Keratinocyte (primary cell): Measurements from ENCODE around the gene PPP1R16B. TPM values are rescaled to one million over a fixed set of nuclear protein-coding genes. Genes with fewer than 3 reads are reported as not detected.

ENCODE experiments used
- DNase-seq: peaks from one replicate; pipeline ENCODE4 v3.0.0-alpha.2; 2011; ENCODE audit warnings: low read depth, missing footprints, low spot score
- FAIRE-seq: peaks from 2 replicates; lab custom pipeline; 2011; peaks lifted over from hg19 to GRCh38; lab: Jason Lieb, UNC
- H2AFZ ChIP-seq: 2 replicates; pipeline ENCODE4 v1.6.0; 2012; ENCODE audit warnings: low read length, control low read depth, inconsistent platforms; ENCODE audit not compliant: control insufficient read depth
- H3K27ac ChIP-seq: 2 replicates; pipeline ENCODE4 v1.5.1; 2011; ENCODE audit warnings: low read length; ENCODE audit not compliant: control insufficient read depth, insufficient read depth
- H3K27me3 ChIP-seq: 3 replicates; pipeline ENCODE4 v1.6.0; 2011; ENCODE audit warnings: low read length; ENCODE audit not compliant: control insufficient read depth, insufficient read depth; ENCODE audit errors: extremely low read depth
- H3K36me3 ChIP-seq, 2 experiments: 2 replicates in 1 of 2; 3 replicates in 1 of 2; pipeline ENCODE4 v1.5.1; 2011; ENCODE audit warnings: low read length in 2 of 2, mild to moderate bottlenecking in 1 of 2; ENCODE audit not compliant: control insufficient read depth in 2 of 2, insufficient read depth in 2 of 2; ENCODE audit errors: extremely low read depth in 1 of 2
- H3K4me1 ChIP-seq: 3 replicates; pipeline ENCODE4 v1.5.1; 2011; ENCODE audit warnings: low read length; ENCODE audit not compliant: control insufficient read depth, insufficient read depth; ENCODE audit errors: extremely low read depth
- H3K4me2 ChIP-seq: 3 replicates; pipeline ENCODE4 v1.6.0; 2011; ENCODE audit warnings: low read depth, low read length; ENCODE audit not compliant: control insufficient read depth, insufficient read depth; ENCODE audit errors: extremely low read depth
- H3K4me3 ChIP-seq, 3 experiments: fragments of 200-600 bp in 1 of 3; sonication (generic) in 1 of 3; 2 replicates in 2 of 3; 3 replicates in 1 of 3; pipeline ENCODE4 v1.5.1; 2011 to 2016; ENCODE audit warnings: low read length in 3 of 3, mild to moderate bottlenecking in 3 of 3, control low read depth in 2 of 3, inconsistent platforms in 1 of 3, low read depth in 1 of 3, mixed read lengths in 1 of 3, mixed run types in 1 of 3, moderate library complexity in 1 of 3; ENCODE audit not compliant: control insufficient read depth in 2 of 3, insufficient read depth in 2 of 3; ENCODE audit errors: extremely low read depth in 1 of 3
- H3K79me2 ChIP-seq: 2 replicates; pipeline ENCODE4 v1.6.0; 2012; ENCODE audit warnings: low read length; ENCODE audit not compliant: control insufficient read depth, insufficient read depth
- H3K9ac ChIP-seq: 3 replicates; pipeline ENCODE4 v1.6.0; 2011; ENCODE audit warnings: low read length; ENCODE audit not compliant: control insufficient read depth, insufficient read depth; ENCODE audit errors: extremely low read depth
- H3K9me1 ChIP-seq: 3 replicates; pipeline ENCODE4 v1.6.0; 2011; ENCODE audit warnings: low read length; ENCODE audit not compliant: control insufficient read depth, insufficient read depth; ENCODE audit errors: extremely low read depth
- H3K9me3 ChIP-seq: 2 replicates; pipeline ENCODE4 v1.5.1; 2012; ENCODE audit warnings: low read depth, low read length; ENCODE audit not compliant: control insufficient read depth
- H4K20me1 ChIP-seq: 3 replicates; pipeline ENCODE4 v1.6.0; 2011; ENCODE audit warnings: low read length; ENCODE audit not compliant: control insufficient read depth, insufficient read depth; ENCODE audit errors: extremely low read depth
- EZH2 ChIP-seq: IDR thresholded peaks from one replicate; pipeline ENCODE4 v1.6.1; 2012; ENCODE audit warnings: inconsistent platforms, mild to moderate bottlenecking, low read length, moderate library complexity
- dilution Hi-C: fragments of 300-500 bp; cut with MboI; formaldehyde crosslinking; loops from one replicate; pipeline ENCODE4 v1.7.0; 2020; ENCODE audit warnings: low sequenced_read_pairs; ENCODE audit not compliant: extremely low pct_ligation_motif_present
- polyA plus RNA-seq, 5 experiments: library from polyadenylated mRNA; depleted of rRNA in 3 of 5; stranded (reverse) in 3 of 5; stranded (forward) in 1 of 5; unstranded in 1 of 5; fragments of >200 nt; gene quantifications; 1 replicate in 1 of 5; 2 replicates in 3 of 5; 3 replicates in 1 of 5; pipeline versions ENCODE4 v1.2.1 to v1.2.3, GENCODE V29; 2011 to 2012; ENCODE audit warnings: missing spikeins in 2 of 5, low read depth in 1 of 5, low replicate concordance in 1 of 5
- TF ChIP-seq, protein P1 (sequence below), 3 experiments: IDR thresholded peaks in 1 of 3; conservative IDR thresholded peaks in 1 of 3; optimal IDR thresholded peaks in 1 of 3; 2 replicates in 2 of 3; 3 replicates in 1 of 3; pipeline versions ENCODE3 to v1.5.1; 2011; ENCODE audit warnings: low read length in 3 of 3, mild to moderate bottlenecking in 3 of 3, moderate library complexity in 2 of 3, control low read depth in 1 of 3, inconsistent platforms in 1 of 3; ENCODE audit not compliant: insufficient read depth in 2 of 3; ENCODE audit errors: extremely low read depth in 1 of 3

Gene PPP1R16B
- polyA plus RNA-seq, 1 donor (not counting 4 experiments of a cell fraction or from before 2014, with no cell fraction given): not detected

DNA sequence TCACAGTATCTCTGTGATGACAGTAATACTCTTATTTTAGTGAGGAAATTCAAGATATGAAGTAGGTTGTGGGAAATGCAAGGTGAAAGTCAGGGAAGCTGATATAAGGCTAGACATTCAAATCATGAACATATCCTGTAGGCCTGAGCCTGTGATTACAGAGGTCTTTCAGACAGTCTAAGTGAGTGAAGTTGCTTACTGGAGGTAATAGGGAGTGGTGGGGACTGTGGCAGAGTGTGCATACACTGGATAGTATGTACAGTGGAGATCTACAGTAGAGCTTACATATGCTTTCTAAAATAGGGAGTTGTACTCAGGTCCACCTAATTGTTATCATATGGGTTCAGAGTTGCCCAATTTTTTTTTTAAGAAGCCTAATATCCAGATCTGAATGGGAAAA lies 159.8 kb downstream of the PPP1R16B start:
- dilution Hi-C loops: no loop called here

DNA sequence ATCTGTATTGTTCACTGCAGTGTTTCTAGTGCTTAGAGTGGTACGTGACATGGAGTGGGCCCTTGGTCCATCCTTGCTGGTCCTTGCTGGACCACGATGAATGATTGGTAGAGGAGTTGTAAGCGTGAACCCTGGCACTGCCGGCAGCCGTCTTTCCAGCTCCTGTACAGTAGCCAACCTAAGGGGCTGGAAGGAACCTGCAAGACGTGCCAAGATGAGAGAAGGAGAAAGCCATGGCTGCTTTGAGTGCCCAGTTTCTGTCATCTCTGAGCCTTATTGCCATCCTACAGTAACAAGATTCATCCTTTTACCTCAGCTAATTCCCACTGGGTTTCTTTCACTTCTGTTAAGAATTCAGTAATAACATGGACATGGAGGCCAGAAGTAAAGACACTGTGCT lies 162.6 kb downstream of the PPP1R16B start:
- Histone ChIP-seq H3K9me3 (no peaks in the 10 kb centered on the region), H3K4me1 (peaks cover 41% of the 10 kb centered on the region), H3K4me3 (no peak overlapping the region), H2AFZ (no peak overlapping the region), H3K27ac (no peak overlapping the region), H3K4me2 (no peak overlapping the region), H3K36me3 (peaks cover 1 to 10% of the 10 kb centered on the region in 2 experiments), H3K9me1 (no peaks in the 10 kb centered on the region), H3K9ac (no peak overlapping the region), H3K27me3 (no peaks in the 10 kb centered on the region), H3K79me2 (peaks cover 45% of the 10 kb centered on the region), H4K20me1 (no peaks in the 10 kb centered on the region)
- dilution Hi-C loops: no loop called here
- no peak for TF ChIP-seq EZH2
- TF ChIP-seq, protein P1, sequence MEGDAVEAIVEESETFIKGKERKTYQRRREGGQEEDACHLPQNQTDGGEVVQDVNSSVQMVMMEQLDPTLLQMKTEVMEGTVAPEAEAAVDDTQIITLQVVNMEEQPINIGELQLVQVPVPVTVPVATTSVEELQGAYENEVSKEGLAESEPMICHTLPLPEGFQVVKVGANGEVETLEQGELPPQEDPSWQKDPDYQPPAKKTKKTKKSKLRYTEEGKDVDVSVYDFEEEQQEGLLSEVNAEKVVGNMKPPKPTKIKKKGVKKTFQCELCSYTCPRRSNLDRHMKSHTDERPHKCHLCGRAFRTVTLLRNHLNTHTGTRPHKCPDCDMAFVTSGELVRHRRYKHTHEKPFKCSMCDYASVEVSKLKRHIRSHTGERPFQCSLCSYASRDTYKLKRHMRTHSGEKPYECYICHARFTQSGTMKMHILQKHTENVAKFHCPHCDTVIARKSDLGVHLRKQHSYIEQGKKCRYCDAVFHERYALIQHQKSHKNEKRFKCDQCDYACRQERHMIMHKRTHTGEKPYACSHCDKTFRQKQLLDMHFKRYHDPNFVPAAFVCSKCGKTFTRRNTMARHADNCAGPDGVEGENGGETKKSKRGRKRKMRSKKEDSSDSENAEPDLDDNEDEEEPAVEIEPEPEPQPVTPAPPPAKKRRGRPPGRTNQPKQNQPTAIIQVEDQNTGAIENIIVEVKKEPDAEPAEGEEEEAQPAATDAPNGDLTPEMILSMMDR (optimal IDR thresholded peaks at IDR 0.05 in 1 of 3, IDR thresholded peaks at IDR 0.05 in 1 of 3, conservative IDR thresholded peaks at IDR 0.05 in 1 of 3; ENCODE audit: extremely low read depth in 1 of 3, insufficient read depth in 2 of 3, low read length in 3 of 3): no peak
- FAIRE-seq: no peak
- no peak for DNase-seq

More for the DNA sequence above, 159.8 kb downstream of the PPP1R16B start:
- Histone ChIP-seq H3K27ac (no peak overlapping the region), H3K79me2 (peaks cover 54% of the 10 kb centered on the region), H3K9me1 (no peaks in the 10 kb centered on the region), H3K36me3 (peaks cover 1 to 8% of the 10 kb centered on the region in 2 experiments), H3K4me2 (no peak overlapping the region), H3K4me3 (no peak overlapping the region), H2AFZ (no peak overlapping the region), H3K9me3 (no peaks in the 10 kb centered on the region), H3K27me3 (no peaks in the 10 kb centered on the region), H3K4me1 (peaks cover 24% of the 10 kb centered on the region), H4K20me1 (no peaks in the 10 kb centered on the region), H3K9ac (no peak overlapping the region)
- FAIRE-seq (no peak), DNase-seq (no peak)
- no peak for TF ChIP-seq EZH2
- TF ChIP-seq, protein P1 (optimal IDR thresholded peaks at IDR 0.05 in 1 of 3, IDR thresholded peaks at IDR 0.05 in 1 of 3, conservative IDR thresholded peaks at IDR 0.05 in 1 of 3; ENCODE audit: extremely low read depth in 1 of 3, insufficient read depth in 2 of 3, low read length in 3 of 3): no peak
